SK-N-SH treated with all-trans-retinoic acid at 6 μM for 48 hours (cell line): ENCODE measurements around the gene CFAP73.

Experiments
- ATAC-seq: fragments of 200-7000 bp; cut with Tn5 transposase; 3 replicates; pipeline ENCODE4 v1.9.1; 2020; ENCODE audit warnings: mild to moderate bottlenecking, moderate library complexity
- ARNTL ChIP-seq: fragments of 450-650 bp; formaldehyde crosslinking; IDR thresholded peaks from 2 replicates; pipeline ENCODE4 v1.5.0; 2020; ENCODE audit warnings: low read depth, mild to moderate bottlenecking, moderate library complexity, borderline replicate concordance
- BACH2 ChIP-seq: fragments of 250-450 bp; sonication (Bioruptor Pico); IDR thresholded peaks from 2 replicates; pipeline ENCODE4 v1.9.0; 2021; ENCODE audit warnings: mild to moderate bottlenecking, borderline replicate concordance
- CSDC2 ChIP-seq: fragments of 250-450 bp; sonication (Bioruptor Pico); IDR thresholded peaks from 2 replicates; pipeline ENCODE4 v1.5.0; 2020; ENCODE audit warnings: mild to moderate bottlenecking, moderate library complexity
- GLIS3 ChIP-seq: fragments of 250-450 bp; sonication (Bioruptor Pico); IDR thresholded peaks from 2 replicates; pipeline ENCODE4 v1.5.0; 2020; ENCODE audit warnings: mild to moderate bottlenecking, moderate library complexity
- ISL1 ChIP-seq: fragments of 250-450 bp; sonication (Bioruptor Pico); IDR thresholded peaks from 2 replicates; pipeline ENCODE4 v2.1.2; 2022; ENCODE audit warnings: mild to moderate bottlenecking, moderate library complexity
- OSR1 ChIP-seq: fragments of 250-450 bp; sonication (Bioruptor Pico); IDR thresholded peaks from 2 replicates; pipeline ENCODE4 v1.8.0; 2022; ENCODE audit warnings: moderate library complexity, mild to moderate bottlenecking, inconsistent platforms
- PPARA ChIP-seq: fragments of 250-450 bp; sonication (Bioruptor Pico); IDR thresholded peaks from 2 replicates; pipeline ENCODE4 v1.5.0; 2020; ENCODE audit warnings: mild to moderate bottlenecking, borderline replicate concordance
- RARB ChIP-seq: fragments of 250-450 bp; sonication (Bioruptor Pico); IDR thresholded peaks from 2 replicates; pipeline ENCODE4 v1.8.0; 2021; ENCODE audit warnings: mild to moderate bottlenecking, moderate library complexity
- SNAI2 ChIP-seq: fragments of 250-450 bp; sonication (Bioruptor Pico); IDR thresholded peaks from 2 replicates; pipeline ENCODE4 v1.5.0; 2020; ENCODE audit warnings: mild to moderate bottlenecking, moderate library complexity
- TCF4 ChIP-seq: fragments of 250-450 bp; sonication (Bioruptor Pico); IDR thresholded peaks from 2 replicates; pipeline ENCODE4 v1.8.0; 2021; ENCODE audit warnings: mild to moderate bottlenecking, moderate library complexity, borderline replicate concordance
- TOX ChIP-seq: fragments of 250-450 bp; sonication (Bioruptor Pico); IDR thresholded peaks from 2 replicates; pipeline ENCODE4 v1.8.0; 2021; ENCODE audit warnings: mild to moderate bottlenecking, moderate library complexity, borderline replicate concordance
- ZC3H10 ChIP-seq: fragments of 250-450 bp; sonication (Bioruptor Pico); IDR thresholded peaks from 2 replicates; pipeline ENCODE4 v1.5.1; 2021; ENCODE audit warnings: mild to moderate bottlenecking, moderate library complexity
- ZFP3 ChIP-seq: fragments of 250-450 bp; sonication (Bioruptor Pico); IDR thresholded peaks from 2 replicates; pipeline ENCODE4 v1.5.0; 2020; ENCODE audit warnings: mild to moderate bottlenecking, moderate library complexity
- ZNF565 ChIP-seq: fragments of 450-650 bp; formaldehyde crosslinking; conservative IDR thresholded peaks from 2 replicates; pipeline ENCODE4 v1.5.0; 2020; ENCODE audit warnings: low read depth, mild to moderate bottlenecking, moderate library complexity
- ZNF70 ChIP-seq: fragments of 450-650 bp; formaldehyde crosslinking; IDR thresholded peaks from 2 replicates; pipeline ENCODE4 v1.5.0; 2020; ENCODE audit warnings: mild to moderate bottlenecking, moderate library complexity
- ZNF8 ChIP-seq: fragments of 450-650 bp; formaldehyde crosslinking; IDR thresholded peaks from 2 replicates; pipeline ENCODE4 v1.5.0; 2020; ENCODE audit warnings: mild to moderate bottlenecking, moderate library complexity
- TF ChIP-seq, protein P1 (sequence below): fragments of 250-450 bp; sonication (Bioruptor Pico); IDR thresholded peaks from 2 replicates; pipeline ENCODE4 v1.8.0; 2020; ENCODE audit warnings: mild to moderate bottlenecking, moderate library complexity, borderline replicate concordance
- TF ChIP-seq, protein P2 (sequence below): fragments of 250-450 bp; sonication (Bioruptor Pico); IDR thresholded peaks from 2 replicates; pipeline ENCODE4 v1.5.0; 2020; ENCODE audit warnings: mild to moderate bottlenecking, moderate library complexity
- TF ChIP-seq, protein P3 (sequence below): fragments of 250-450 bp; sonication (Bioruptor Pico); IDR thresholded peaks from 2 replicates; pipeline ENCODE4 v1.5.1; 2021; ENCODE audit warnings: mild to moderate bottlenecking, moderate library complexity
- TF ChIP-seq, protein P4 (sequence below): fragments of 250-450 bp; sonication (Bioruptor Pico); IDR thresholded peaks from 2 replicates; pipeline ENCODE4 v1.8.0; 2021; ENCODE audit warnings: low read depth, mild to moderate bottlenecking, moderate library complexity, borderline replicate concordance

Gene CFAP73

DNA sequence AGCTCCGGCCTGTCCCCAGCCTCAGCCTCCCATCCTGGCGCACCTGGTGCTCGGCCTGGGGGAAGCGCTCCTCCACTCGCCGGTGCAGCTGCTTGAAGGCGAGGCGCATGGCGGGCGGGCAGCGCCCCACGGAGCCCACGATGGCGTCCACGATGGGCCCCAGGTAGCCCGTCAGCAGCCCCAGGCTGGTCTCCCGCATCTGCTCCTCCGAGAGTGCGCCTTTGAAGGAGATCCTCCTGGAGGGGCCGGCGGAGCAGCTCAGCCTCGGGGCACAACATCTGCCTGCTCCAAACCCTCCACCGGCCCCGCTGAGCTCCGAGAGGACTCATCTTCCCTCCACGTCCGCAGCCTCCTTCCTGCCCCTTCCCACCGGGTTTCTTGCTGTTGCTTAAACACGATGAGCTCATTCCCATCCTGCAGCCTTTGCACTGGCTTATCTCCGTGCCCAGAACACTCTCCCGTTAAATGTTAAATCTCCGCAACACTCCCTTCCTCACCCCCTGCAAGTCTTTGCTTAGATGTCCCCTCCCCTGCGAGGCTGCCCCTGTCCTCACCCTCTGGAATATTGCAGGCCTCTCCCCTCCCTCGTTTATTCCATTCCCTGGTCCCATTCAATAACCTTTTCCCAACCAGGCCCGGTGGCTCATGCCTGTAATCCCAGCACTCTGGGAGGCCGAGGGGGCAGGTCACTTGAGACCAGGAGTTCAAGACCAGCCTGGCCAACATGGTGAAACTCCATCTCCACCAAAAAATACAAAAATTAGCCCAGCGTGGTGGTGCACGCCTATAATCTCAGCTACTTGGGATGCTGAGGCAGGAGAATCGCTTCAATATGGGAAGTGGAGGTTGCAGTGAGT, 37.3 kb upstream of the CFAP73 start:
- TF ChIP-seq ZNF565 (no peak), ISL1 (no peak), ZC3H10 (CRISPR knock-in tag) (no peak), BACH2 (CRISPR knock-in tag) (no peak), ZNF8 (CRISPR knock-in tag) (no peak), TOX (CRISPR knock-in tag) (no peak), RARB (no peak), ZNF70 (CRISPR knock-in tag) (no peak), ARNTL (CRISPR knock-in tag) (no peak), GLIS3 (no peak), OSR1 (CRISPR knock-in tag) (no peak)
- TF ChIP-seq, protein P1, sequence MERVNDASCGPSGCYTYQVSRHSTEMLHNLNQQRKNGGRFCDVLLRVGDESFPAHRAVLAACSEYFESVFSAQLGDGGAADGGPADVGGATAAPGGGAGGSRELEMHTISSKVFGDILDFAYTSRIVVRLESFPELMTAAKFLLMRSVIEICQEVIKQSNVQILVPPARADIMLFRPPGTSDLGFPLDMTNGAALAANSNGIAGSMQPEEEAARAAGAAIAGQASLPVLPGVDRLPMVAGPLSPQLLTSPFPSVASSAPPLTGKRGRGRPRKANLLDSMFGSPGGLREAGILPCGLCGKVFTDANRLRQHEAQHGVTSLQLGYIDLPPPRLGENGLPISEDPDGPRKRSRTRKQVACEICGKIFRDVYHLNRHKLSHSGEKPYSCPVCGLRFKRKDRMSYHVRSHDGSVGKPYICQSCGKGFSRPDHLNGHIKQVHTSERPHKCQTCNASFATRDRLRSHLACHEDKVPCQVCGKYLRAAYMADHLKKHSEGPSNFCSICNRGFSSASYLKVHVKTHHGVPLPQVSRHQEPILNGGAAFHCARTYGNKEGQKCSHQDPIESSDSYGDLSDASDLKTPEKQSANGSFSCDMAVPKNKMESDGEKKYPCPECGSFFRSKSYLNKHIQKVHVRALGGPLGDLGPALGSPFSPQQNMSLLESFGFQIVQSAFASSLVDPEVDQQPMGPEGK (CRISPR knock-in tag): no peak
- TF ChIP-seq, protein P2, sequence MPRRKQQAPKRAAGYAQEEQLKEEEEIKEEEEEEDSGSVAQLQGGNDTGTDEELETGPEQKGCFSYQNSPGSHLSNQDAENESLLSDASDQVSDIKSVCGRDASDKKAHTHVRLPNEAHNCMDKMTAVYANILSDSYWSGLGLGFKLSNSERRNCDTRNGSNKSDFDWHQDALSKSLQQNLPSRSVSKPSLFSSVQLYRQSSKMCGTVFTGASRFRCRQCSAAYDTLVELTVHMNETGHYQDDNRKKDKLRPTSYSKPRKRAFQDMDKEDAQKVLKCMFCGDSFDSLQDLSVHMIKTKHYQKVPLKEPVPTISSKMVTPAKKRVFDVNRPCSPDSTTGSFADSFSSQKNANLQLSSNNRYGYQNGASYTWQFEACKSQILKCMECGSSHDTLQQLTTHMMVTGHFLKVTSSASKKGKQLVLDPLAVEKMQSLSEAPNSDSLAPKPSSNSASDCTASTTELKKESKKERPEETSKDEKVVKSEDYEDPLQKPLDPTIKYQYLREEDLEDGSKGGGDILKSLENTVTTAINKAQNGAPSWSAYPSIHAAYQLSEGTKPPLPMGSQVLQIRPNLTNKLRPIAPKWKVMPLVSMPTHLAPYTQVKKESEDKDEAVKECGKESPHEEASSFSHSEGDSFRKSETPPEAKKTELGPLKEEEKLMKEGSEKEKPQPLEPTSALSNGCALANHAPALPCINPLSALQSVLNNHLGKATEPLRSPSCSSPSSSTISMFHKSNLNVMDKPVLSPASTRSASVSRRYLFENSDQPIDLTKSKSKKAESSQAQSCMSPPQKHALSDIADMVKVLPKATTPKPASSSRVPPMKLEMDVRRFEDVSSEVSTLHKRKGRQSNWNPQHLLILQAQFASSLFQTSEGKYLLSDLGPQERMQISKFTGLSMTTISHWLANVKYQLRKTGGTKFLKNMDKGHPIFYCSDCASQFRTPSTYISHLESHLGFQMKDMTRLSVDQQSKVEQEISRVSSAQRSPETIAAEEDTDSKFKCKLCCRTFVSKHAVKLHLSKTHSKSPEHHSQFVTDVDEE (CRISPR knock-in tag): no peak
- TF ChIP-seq, protein P3, sequence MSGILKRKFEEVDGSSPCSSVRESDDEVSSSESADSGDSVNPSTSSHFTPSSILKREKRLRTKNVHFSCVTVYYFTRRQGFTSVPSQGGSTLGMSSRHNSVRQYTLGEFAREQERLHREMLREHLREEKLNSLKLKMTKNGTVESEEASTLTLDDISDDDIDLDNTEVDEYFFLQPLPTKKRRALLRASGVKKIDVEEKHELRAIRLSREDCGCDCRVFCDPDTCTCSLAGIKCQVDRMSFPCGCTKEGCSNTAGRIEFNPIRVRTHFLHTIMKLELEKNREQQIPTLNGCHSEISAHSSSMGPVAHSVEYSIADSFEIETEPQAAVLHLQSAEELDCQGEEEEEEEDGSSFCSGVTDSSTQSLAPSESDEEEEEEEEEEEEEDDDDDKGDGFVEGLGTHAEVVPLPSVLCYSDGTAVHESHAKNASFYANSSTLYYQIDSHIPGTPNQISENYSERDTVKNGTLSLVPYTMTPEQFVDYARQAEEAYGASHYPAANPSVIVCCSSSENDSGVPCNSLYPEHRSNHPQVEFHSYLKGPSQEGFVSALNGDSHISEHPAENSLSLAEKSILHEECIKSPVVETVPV (CRISPR knock-in tag): no peak
- TF ChIP-seq, protein P4, sequence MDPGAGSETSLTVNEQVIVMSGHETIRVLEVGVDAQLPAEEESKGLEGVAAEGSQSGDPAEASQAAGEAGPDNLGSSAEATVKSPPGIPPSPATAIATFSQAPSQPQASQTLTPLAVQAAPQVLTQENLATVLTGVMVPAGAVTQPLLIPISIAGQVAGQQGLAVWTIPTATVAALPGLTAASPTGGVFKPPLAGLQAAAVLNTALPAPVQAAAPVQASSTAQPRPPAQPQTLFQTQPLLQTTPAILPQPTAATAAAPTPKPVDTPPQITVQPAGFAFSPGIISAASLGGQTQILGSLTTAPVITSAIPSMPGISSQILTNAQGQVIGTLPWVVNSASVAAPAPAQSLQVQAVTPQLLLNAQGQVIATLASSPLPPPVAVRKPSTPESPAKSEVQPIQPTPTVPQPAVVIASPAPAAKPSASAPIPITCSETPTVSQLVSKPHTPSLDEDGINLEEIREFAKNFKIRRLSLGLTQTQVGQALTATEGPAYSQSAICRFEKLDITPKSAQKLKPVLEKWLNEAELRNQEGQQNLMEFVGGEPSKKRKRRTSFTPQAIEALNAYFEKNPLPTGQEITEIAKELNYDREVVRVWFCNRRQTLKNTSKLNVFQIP (CRISPR knock-in tag): no peak
- ATAC-seq: no peak

DNA sequence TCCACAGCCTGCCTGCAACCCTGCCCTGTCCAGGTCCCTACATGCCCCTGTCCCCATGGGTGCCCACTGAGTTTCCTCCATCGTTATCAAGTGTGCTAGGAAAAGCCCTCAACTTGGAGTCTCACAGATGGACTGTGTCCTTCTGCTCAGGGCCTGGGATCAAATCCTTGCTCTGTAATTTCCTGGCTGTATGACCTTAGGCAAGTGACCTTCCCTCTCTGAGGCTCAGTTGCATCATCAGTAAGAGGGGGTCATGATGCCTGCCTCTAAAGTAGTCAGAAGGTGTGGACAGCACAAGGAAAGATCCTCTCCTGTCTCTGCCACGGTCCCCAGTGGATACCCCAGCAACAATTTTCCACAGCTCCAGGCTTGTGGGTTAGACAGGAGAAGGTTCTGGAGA, 36.1 kb upstream of the CFAP73 start:
- ATAC-seq: no peak
- TF ChIP-seq ARNTL (CRISPR knock-in tag): no peak

DNA sequence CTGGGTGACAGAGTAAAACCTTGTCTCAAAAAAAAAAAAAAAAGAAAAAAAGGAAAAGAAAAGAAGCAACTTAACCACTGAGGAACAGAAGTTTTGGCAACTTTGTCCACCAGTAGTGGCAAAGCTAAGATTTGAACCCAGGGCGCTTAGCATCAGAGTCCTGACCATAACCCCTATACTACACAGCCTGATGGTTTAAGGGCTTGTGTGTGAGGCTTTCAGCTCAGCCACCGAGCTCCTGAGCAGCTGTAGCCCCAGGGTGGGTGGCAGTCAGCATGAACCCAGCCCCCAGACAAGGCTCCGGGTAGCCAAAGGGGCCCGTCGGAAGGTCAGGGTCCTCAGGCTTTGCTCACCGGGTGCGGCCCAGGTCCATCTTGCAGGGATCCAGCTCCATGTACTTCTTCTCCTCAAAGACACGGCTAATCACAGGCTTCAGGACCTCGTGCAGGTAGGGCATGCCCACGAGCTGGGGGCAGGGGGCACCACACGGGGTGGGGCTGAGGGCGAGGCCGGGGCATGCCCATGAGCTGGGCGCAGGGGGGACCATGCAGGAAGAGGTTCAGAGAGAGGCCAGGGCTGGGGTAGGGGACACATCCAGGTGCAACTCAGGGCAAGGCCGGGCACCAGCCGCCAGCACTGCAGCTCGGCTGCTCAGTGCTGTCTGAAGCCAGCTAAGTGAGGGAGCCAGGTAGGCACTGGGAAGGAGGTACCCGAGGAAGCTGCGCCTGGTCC, 34.9 kb upstream of the CFAP73 start:
- ATAC-seq: no peak; the same call in 2 of the 3 replicates
- TF ChIP-seq ZNF70 (CRISPR knock-in tag): no peak
- no peak for TF ChIP-seq ISL1
- TF ChIP-seq ZNF565: no peak
- TF ChIP-seq, protein P4 (CRISPR knock-in tag): no peak
- no peak for TF ChIP-seq PPARA (CRISPR knock-in tag)
- no peak for TF ChIP-seq TOX (CRISPR knock-in tag)
- TF ChIP-seq ZNF8 (CRISPR knock-in tag): no peak
- TF ChIP-seq, protein P3 (CRISPR knock-in tag): no peak
- TF ChIP-seq CSDC2 (CRISPR knock-in tag): no peak
- TF ChIP-seq BACH2 (CRISPR knock-in tag): no peak
- no peak for TF ChIP-seq OSR1 (CRISPR knock-in tag)
- TF ChIP-seq ZC3H10 (CRISPR knock-in tag): no peak
- TF ChIP-seq SNAI2 (CRISPR knock-in tag): no peak
- no peak for TF ChIP-seq TCF4
- TF ChIP-seq, protein P2 (CRISPR knock-in tag): no peak
- no peak for TF ChIP-seq ZFP3 (CRISPR knock-in tag)
- no peak for TF ChIP-seq ARNTL (CRISPR knock-in tag)
